ENCODE results near the gene AHCYL2.

DNA sequence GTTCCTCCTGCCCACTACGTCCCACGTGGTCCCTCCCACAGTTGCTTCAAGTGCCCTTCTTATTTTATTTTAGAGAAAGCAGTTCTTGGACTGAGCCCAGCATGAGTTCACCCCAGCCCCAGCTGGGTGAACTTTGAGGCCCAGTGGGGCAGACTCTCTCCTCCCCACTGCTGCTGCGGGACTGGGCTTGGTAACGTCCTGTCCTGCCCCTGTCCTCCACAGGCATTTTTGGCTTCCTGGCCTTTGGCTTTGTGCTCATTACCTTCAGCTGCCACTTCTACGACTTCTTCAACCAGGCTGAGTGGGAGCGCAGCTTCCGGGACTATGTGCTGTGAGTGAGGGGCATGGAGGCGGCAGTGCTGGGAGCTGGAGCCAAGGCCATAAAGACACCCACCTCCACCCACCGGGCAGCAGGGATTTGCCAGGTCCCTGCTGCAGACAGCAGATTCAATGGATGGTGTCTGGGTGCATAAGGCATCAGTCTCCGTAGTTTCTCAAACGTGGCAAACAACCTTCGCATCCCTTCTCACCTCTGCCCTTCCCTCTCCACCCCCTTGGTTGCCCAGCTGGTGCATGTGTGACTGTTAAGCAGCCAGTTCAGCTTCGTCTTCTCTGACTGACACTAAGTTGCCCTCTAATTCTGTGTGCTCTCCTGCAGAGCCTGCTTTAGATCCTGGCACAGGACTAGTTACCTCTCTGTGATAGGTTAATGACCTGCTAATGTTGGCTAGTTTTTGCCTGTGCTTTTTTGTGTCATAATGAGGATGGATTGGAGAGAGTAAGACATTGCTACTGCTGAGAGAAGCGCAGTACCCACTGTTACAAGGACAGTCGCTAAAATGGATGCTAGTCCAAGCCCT lies 15.5 kb upstream of the AHCYL2 start:
- no peak for TF ChIP-seq CTCF (IDR thresholded peaks at IDR 0.05)
- TF ChIP-seq POLR2A (IDR thresholded peaks at IDR 0.05), result no peak

Data from adrenal gland (tissue), 5 donors.